Bronchial epithelial cell (primary cell): Measurements from ENCODE around the gene GABARAPL2. TPM values are rescaled to one million over a fixed set of nuclear protein-coding genes. Genes with fewer than 3 reads are reported as not detected.

Experiments used
- DNase-seq: peaks from one replicate; pipeline ENCODE4 v3.0.0-alpha.2; 2010; ENCODE audit warnings: low read depth
- FAIRE-seq: peaks from 2 replicates; lab custom pipeline; 2011; peaks lifted over from hg19 to GRCh38; lab: Jason Lieb, UNC
- H3K27me3 ChIP-seq: 2 replicates; pipeline ENCODE4 v1.5.1; 2011; ENCODE audit warnings: low read length; ENCODE audit not compliant: control insufficient read depth, insufficient read depth
- H3K36me3 ChIP-seq: 2 replicates; pipeline ENCODE4 v1.5.1; 2011; ENCODE audit warnings: low read length; ENCODE audit not compliant: control insufficient read depth, insufficient read depth
- H3K4me3 ChIP-seq: 2 replicates; pipeline ENCODE4 v1.5.1; 2011; ENCODE audit warnings: mild to moderate bottlenecking, low read depth, low read length, control low read depth
- total RNA-seq: library from RNA; depleted of rRNA; stranded (reverse); fragments of >200 nt; gene quantifications from 2 replicates; pipeline ENCODE4 v1.2.1, GENCODE V29; 2014
- TF ChIP-seq, protein P1 (sequence below): IDR thresholded peaks from 2 replicates; pipeline ENCODE4 v1.5.1; 2011; ENCODE audit warnings: mild to moderate bottlenecking, moderate library complexity, low read length, control low read depth, inconsistent platforms; ENCODE audit not compliant: insufficient read depth, severe bottlenecking

The GABARAPL2 gene
- total RNA-seq, 1 donor from 2014 or later, result 27.6 TPM

DNA sequence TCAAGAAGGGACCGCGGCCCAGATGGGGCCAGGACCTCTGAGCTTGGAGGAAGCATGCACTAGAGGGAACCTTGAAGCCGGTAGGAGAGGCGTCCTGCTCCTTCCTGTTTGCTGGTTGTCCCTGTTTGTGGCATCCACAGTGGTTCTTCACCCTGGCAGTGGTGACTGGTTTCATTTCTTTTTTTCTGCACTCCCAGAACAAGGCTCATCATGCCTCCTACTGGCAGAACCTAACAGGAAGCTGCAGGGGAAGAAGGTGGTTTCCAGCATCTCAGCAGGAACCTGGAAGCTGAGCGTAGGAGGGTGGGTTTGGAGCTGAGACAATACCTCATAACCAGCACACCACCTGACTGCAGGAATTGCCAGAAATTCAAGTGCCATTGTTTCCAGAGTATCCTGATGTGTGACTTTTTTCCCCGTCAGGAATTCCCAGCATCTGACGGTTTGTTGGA is 15.9 kb upstream of the GABARAPL2 start:
- no peaks in the 10 kb centered on the region for H3K36me3 ChIP-seq
- H3K4me3 ChIP-seq, result peak overlapping the region; percentile 16
- TF ChIP-seq, protein P1, sequence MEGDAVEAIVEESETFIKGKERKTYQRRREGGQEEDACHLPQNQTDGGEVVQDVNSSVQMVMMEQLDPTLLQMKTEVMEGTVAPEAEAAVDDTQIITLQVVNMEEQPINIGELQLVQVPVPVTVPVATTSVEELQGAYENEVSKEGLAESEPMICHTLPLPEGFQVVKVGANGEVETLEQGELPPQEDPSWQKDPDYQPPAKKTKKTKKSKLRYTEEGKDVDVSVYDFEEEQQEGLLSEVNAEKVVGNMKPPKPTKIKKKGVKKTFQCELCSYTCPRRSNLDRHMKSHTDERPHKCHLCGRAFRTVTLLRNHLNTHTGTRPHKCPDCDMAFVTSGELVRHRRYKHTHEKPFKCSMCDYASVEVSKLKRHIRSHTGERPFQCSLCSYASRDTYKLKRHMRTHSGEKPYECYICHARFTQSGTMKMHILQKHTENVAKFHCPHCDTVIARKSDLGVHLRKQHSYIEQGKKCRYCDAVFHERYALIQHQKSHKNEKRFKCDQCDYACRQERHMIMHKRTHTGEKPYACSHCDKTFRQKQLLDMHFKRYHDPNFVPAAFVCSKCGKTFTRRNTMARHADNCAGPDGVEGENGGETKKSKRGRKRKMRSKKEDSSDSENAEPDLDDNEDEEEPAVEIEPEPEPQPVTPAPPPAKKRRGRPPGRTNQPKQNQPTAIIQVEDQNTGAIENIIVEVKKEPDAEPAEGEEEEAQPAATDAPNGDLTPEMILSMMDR, result peak; percentile 78
- no peaks in the 10 kb centered on the region for H3K27me3 ChIP-seq
- DNase-seq (peak; percentile 84), FAIRE-seq (no peak)

DNA sequence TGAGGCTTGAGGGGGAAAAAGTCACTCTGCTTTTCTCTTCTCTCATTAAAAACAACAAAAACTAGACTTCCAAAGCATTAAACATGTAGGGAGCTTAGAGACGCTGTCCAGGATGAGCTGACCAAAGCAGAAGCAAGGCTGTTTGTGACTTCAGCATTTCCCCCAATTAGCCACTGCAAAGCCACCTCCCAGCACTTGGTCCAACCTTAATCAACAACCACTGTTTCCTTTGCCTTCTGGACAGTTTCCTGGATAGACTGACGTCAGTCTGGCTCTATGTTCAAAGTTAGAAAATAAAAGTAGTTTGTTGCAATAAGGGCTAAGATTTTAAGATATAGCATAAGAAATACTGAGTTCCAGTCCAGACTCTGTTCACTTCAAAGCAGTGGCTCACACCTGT is 13.2 kb upstream of the GABARAPL2 start:
- TF ChIP-seq, protein P1, result no peak
- no peak for FAIRE-seq
- H3K27me3 ChIP-seq, result no peaks in the 10 kb centered on the region
- no peaks in the 10 kb centered on the region for H3K36me3 ChIP-seq
- no peak for DNase-seq
- no peak overlapping the region for H3K4me3 ChIP-seq

DNA sequence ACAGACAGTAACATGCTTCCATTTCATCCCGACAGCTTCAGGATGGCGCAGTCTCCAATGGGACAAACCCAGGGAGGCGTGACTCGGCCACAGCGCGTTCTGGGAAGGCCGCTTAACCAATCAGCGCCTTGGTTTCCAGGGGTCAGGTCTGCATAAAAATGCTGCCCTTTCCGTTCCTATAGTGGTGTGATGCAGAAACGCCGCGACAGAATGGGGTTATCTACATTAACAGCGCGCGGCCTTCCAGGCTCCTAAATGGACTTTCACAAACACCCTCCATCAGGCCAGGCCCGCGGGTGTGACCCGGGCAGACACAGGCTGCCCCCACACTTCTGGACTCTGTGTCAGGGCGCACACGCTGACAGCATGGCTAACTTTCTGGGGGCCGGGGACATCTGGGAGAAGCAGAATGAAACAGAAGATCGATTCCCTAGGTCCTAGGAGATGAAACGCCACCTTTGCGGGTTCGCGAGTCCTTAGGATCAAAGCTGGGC is 10.9 kb upstream of the GABARAPL2 start:
- Histone ChIP-seq H3K36me3 (no peaks in the 10 kb centered on the region), H3K4me3 (peak overlapping the region; percentile 75), H3K27me3 (no peaks in the 10 kb centered on the region)
- peak; percentile 87 for DNase-seq
- TF ChIP-seq, protein P1, result no peak
- no peak for FAIRE-seq

DNA sequence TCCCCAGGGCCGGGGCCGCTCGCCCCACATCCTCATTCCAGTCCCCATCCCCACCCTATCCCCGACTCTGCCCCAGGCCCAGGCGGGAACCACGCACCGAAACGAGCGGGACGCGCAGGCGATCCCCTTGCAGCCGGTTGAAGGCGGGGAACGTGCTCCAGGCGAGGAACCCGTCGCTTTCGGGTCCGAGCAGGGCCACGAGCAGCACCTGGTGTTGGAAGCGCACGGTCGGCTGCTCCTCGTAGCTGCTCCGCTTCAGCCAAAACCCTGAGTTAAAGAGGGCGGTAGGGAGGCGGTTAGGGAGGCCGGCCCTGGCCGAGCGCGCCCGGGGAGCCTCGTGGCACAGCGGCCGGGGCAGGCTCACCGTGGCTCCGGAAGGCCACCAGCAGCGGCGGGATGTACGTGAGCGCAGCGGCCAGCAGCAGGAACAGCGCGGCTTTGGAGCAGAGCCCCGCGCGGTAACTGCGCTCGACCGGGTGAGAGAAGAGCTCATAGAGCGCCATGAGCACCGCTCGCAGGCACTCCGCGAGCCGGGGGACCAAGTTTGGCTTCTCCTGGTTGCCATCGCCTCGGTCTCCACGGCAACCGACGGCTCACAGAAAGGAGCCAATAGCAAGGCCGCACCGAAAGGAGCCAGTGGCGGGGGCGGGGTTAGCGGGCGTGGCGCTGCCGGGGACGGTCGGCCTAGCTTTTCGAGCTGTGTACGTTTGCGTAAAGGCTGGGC is 10.3 kb upstream of the GABARAPL2 start, which contains the start of gene TMEM231:
Gene TMEM231 (minus strand): TSS at position 546 of the 724 bp plus-strand sequence. CDS start 43 bp downstream, at position 503.
- TF ChIP-seq, protein P1, result no peak
- peak within 1 kb of the TSS; percentile 75 for H3K4me3 ChIP-seq
- DNase-seq, result peak; percentile 85
- no peaks in the 10 kb centered on the region for H3K27me3 ChIP-seq
- no peaks in the 10 kb centered on the region for H3K36me3 ChIP-seq
- FAIRE-seq, result no peak

DNA sequence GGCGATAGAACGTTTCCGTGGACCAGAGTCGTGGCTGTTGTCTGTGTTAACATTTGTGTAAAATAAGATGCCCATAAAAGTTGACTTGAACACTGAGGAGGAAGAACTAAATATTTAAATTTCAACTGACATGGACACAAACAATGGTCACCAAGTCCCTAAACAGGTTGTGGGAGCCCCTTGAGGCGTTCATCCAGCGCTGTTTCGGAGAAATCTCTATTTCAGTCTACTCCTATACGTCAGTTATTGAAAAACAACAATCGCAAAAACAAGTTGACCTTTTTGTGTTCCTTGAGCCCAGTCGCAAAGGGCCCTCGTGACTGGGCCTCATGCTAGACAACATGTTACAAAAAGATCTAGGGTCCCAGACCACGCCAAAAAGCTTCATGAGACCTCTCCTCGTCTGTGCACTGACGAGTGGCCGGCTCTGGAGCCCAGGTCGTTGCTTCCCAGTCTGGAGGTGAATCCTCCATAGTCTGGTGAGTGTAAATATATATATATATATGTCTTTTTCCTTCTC is 9.7 kb upstream of the GABARAPL2 start:
- no peak for DNase-seq
- Histone ChIP-seq H3K36me3 (no peaks in the 10 kb centered on the region), H3K4me3 (no peak overlapping the region), H3K27me3 (no peaks in the 10 kb centered on the region)
- FAIRE-seq, result no peak
- TF ChIP-seq, protein P1, result no peak
